Measurements from ENCODE around the gene HLA-DRA.

DNA sequence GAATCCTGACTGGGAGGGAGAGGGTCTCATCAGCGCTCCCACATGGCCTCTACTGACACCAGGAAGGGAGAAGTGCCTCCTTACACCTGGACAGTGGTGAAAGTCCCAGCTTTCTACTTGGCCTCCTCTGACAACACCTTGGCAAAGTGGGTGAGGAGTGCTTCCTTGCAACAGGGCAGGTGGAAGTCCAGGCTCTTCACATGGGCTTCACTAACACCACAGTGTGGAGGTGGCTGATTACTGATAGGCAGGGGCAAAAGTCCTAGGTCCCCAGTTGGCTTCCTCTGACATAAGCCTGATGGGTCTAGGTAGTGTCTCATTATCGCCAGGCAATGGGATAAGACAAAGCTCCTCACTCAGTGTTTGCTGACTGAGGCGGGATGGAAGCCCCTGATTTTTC, 9.5 kb upstream of the HLA-DRA start:
- TF ChIP-seq, protein P1, sequence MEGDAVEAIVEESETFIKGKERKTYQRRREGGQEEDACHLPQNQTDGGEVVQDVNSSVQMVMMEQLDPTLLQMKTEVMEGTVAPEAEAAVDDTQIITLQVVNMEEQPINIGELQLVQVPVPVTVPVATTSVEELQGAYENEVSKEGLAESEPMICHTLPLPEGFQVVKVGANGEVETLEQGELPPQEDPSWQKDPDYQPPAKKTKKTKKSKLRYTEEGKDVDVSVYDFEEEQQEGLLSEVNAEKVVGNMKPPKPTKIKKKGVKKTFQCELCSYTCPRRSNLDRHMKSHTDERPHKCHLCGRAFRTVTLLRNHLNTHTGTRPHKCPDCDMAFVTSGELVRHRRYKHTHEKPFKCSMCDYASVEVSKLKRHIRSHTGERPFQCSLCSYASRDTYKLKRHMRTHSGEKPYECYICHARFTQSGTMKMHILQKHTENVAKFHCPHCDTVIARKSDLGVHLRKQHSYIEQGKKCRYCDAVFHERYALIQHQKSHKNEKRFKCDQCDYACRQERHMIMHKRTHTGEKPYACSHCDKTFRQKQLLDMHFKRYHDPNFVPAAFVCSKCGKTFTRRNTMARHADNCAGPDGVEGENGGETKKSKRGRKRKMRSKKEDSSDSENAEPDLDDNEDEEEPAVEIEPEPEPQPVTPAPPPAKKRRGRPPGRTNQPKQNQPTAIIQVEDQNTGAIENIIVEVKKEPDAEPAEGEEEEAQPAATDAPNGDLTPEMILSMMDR (conservative IDR thresholded peaks at IDR 0.05; ENCODE audit: low read length) = no peak
- TF ChIP-seq EZH2phosphoT487 (IDR thresholded peaks at IDR 0.05; ENCODE audit: borderline replicate concordance) = no peak
